Measurements from ENCODE around the gene EXOC6. TPM values are rescaled to one million over a fixed set of nuclear protein-coding genes. Genes with fewer than 3 reads are reported as not detected.

Gene EXOC6
- 14.9 to 20.7 TPM (median 15.8 TPM) in 5 replicates for total RNA-seq (2022; extraction: Qiagen RNA extraction; ENCODE audit: low read depth)

DNA sequence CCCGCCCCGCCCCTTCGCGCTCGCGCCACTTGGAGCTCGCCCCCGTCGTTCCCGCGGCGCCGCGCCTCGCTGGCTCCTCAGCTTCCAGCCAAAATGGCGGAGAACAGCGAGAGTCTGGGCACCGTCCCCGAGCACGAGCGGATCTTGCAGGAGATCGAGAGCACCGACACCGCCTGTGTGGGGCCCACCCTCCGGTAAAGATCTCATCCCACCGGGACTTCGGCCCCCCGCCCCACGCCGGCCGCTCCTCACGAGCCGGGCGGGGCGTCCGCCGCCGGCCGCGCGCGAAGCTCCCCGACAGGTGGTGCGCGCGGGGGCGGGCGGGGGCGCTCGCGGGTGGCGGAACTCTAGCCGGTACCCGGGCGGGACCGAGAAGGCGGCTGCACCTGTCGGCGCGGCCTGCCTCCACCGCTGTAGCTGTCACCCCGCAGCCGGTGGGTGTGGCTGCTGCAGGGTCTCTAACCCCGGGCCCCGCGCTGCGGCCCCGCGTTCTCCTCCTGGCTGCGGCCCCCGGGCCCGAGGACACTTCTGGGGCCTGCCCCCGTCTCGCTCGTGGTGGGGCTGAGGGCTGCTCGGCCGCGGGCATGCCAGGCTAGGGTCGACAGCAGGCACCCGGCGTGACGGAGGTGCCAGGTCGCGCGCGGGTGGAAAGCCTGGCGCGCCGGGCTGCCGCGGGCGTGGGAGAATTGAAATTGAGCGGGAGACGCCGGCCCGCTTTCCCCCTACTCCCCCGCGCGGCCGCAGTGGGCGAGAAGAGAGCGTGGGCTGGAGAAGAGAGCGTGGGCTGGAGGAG, at the start of gene EXOC6:
Gene EXOC6, plus strand, starts transcription at position 80 of the 793 bp plus-strand sequence. Its CDS starts 14 bp downstream, at position 94.

GRCh38 chr10:93059975-93060886, 211.9 kb downstream of the EXOC6 start, which contains the start of gene CYP26C1:
Gene CYP26C1 (plus strand): TSS chr10:93060798. CDS start chr10:93061264, 466 bp downstream.

GRCh38 chr10:93073539-93074146, 225.3 kb downstream of the EXOC6 start, which contains the start of gene CYP26A1:
Gene CYP26A1 (plus strand): TSS chr10:93073893. CDS start chr10:93073935, 42 bp downstream.

Other genes with a start within 250 kb of the EXOC6 start
- 12.0 to 13.9 TPM (median 12.4 TPM) in 5 replicates for gene HHEX, start 158.6 kb upstream of the EXOC6 start, total RNA-seq (2022; extraction: Qiagen RNA extraction; ENCODE audit: low read depth)
- gene CYP26C1, start 212.3 kb downstream of the EXOC6 start, total RNA-seq (2022; extraction: Qiagen RNA extraction; ENCODE audit: low read depth), result not detected in 5 replicates
- gene CYP26A1, start 225.4 kb downstream of the EXOC6 start, total RNA-seq (2022; extraction: Qiagen RNA extraction; ENCODE audit: low read depth), result 2.0 to 3.1 TPM (median 2.5 TPM) in 5 replicates